Panc1 (cell line): ENCODE results near the gene RELT.

Experiments
- CTCF ChIP-seq: fragments of 450-650 bp; IDR thresholded peaks from 2 replicates; pipeline ENCODE4 v1.5.1; 2017; ENCODE audit warnings: mild to moderate bottlenecking
- POLR2AphosphoS5 ChIP-seq: IDR thresholded peaks from 2 replicates; pipeline ENCODE4 v1.6.1; 2012; ENCODE audit warnings: mild to moderate bottlenecking, low read depth, low read length, moderate library complexity

DNA sequence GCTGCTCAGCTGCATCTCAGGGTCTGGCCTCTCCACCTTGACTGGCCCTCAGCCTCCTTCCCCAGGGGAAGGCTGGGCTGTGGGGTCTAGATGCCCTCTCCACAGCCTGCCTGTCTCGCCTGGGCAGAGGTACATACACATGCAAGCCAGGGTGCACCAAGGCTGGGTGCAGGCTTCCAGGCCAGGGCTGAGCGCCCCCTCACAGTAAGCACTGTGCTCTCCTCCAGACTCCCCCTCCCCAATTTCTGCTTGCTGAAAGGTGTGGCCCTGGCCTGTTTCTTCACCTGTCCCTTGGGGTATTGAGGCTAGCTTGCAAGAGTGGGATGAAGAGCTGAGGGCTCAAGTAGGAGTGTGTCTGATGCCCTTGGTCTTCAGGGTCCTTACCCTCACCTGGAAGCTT is 22.5 kb downstream of the RELT start:
- TF ChIP-seq POLR2AphosphoS5 = no peak
- TF ChIP-seq CTCF = no peak
